GM19043 (cell line): ENCODE results near the gene DGKZ.
A peak's percentile ranks its signal among the peaks of the same experiment; 100 is the strongest.

ENCODE experiments used
- ATAC-seq: cut with Tn5 transposase; IDR thresholded peaks from one replicate; pipeline ENCODE4 v1.9.1; 2021; ENCODE audit warnings: low read depth; ENCODE audit not compliant: unreplicated experiment

Gene DGKZ

GRCh38 chr11:46390331-46391171 is 43.3 kb downstream of the DGKZ start:
- ATAC-seq: no peak

- ATAC-seq: no peak
Observed at GRCh38 chr11:46391186-46391577, 43.9 kb downstream of the DGKZ start.

GRCh38 chr11:46391578-46392420 is 44.5 kb downstream of the DGKZ start, which contains the start of gene CHRM4:
Gene CHRM4, minus strand, starts transcription at chr11:46391776. Its CDS starts 5,219 bp downstream, at chr11:46386557.
- ATAC-seq: no peak

GRCh38 chr11:46392421-46393230 is 45.4 kb downstream of the DGKZ start:
- peak; percentile 60 for ATAC-seq

GRCh38 chr11:46393231-46393616 is 46.0 kb downstream of the DGKZ start:
- no peak for ATAC-seq

GRCh38 chr11:46393759-46394158 is 46.5 kb downstream of the DGKZ start:
- ATAC-seq: no peak

- no peak for ATAC-seq
Observed at GRCh38 chr11:46397526-46397925, 50.3 kb downstream of the DGKZ start.

- no peak for ATAC-seq
Observed at GRCh38 chr11:46402957-46403902, 56.0 kb downstream of the DGKZ start.

GRCh38 chr11:46404476-46405017 is 57.3 kb downstream of the DGKZ start:
- ATAC-seq: no peak

- no peak for ATAC-seq
Observed at GRCh38 chr11:46407635-46408034, 60.4 kb downstream of the DGKZ start.

GRCh38 chr11:46408407-46408986 is 61.2 kb downstream of the DGKZ start:
- no peak for ATAC-seq

GRCh38 chr11:46410021-46410420 is 62.8 kb downstream of the DGKZ start:
- no peak for ATAC-seq

- no peak for ATAC-seq
Observed at GRCh38 chr11:46413760-46414465, 66.7 kb downstream of the DGKZ start.

- ATAC-seq: no peak
Observed at GRCh38 chr11:46414466-46414796, 67.2 kb downstream of the DGKZ start.

GRCh38 chr11:46414879-46415278 is 67.6 kb downstream of the DGKZ start:
- ATAC-seq: no peak

GRCh38 chr11:46417711-46418110 is 70.4 kb downstream of the DGKZ start:
- no peak for ATAC-seq

- ATAC-seq: no peak
Observed at GRCh38 chr11:46418751-46419150, 71.5 kb downstream of the DGKZ start.

- no peak for ATAC-seq
Observed at GRCh38 chr11:46420513-46420912, 73.2 kb downstream of the DGKZ start.
